Body of pancreas (tissue), 4 donors: Measurements from ENCODE around the gene COBL. TPM values are rescaled to one million over a fixed set of nuclear protein-coding genes. Genes with fewer than 3 reads are reported as not detected.

ENCODE experiments used
- ATAC-seq: fragments of 150-250 bp; one replicate; pipeline ENCODE4 v1.9.1; 2016
- DNase-seq, 4 donors: peaks; one replicate each; pipeline ENCODE4 v3.0.0-alpha.2; 2019
- H3K27ac ChIP-seq, 4 donors: fragments of 200-600 bp; sonication (generic); 1 replicate in 3 of 4; 2 replicates in 1 of 4; pipeline versions ENCODE4 v1.5.1 to v1.6.1; 2016 to 2019; ENCODE audit warnings: mild to moderate bottlenecking in 1 of 4, mixed read lengths in 1 of 4, moderate library complexity in 1 of 4
- H3K27me3 ChIP-seq, 2 donors: fragments of 200-600 bp; sonication (generic); one replicate each; pipeline ENCODE4 v1.6.0; 2016; ENCODE audit warnings: mild to moderate bottlenecking in 1 of 2
- H3K36me3 ChIP-seq, 2 donors: fragments of 200-600 bp; sonication (generic); replicated peaks in 1 of 2; 2 replicates each; pipeline ENCODE4 v1.5.1; 2016; ENCODE audit warnings: low read depth in 2 of 2; ENCODE audit not compliant: insufficient read depth in 1 of 2
- H3K4me1 ChIP-seq: fragments of 200-600 bp; sonication (generic); one replicate; pipeline ENCODE4 v1.6.0; 2016
- H3K4me3 ChIP-seq, 2 donors: fragments of 200-600 bp; sonication (generic); 1 replicate in 1 of 2; 2 replicates in 1 of 2; pipeline ENCODE4 v1.5.1; 2016 to 2019
- H3K9me3 ChIP-seq, 3 donors: fragments of 200-600 bp; sonication (generic); 1 replicate in 2 of 3; 2 replicates in 1 of 3; pipeline ENCODE4 v1.5.1; 2016
- POLR2A ChIP-seq, 3 donors: fragments of 450-650 bp; IDR thresholded peaks; one replicate each; pipeline ENCODE4 v1.6.1; 2016; ENCODE audit warnings: antibody characterized with exemption in 3 of 3, mild to moderate bottlenecking in 2 of 3
- WGBS, 2 donors: methylation state at CpG; one replicate each; pipeline ENCODE4 v1.1.5; 2017; 5-methylcytosine and 5-hydroxymethylcytosine counted together
- intact Hi-C: fragments of 100-400 bp; cut with DNase I; formaldehyde crosslinking; loops from one replicate; pipeline ENCODE4 v1.15.1; 2023
- total RNA-seq, 2 donors: library from RNA; depleted of rRNA; stranded (reverse); fragments of >200 nt; gene quantifications; one replicate each; pipeline ENCODE4 v1.1.0, GENCODE V29; 2016
- TF ChIP-seq, protein P1 (sequence below), 7 experiments: fragments of 450-650 bp in 4 of 7; fragments of 200-600 bp in 3 of 7; sonication (generic) in 3 of 7; IDR thresholded peaks; one replicate each; pipeline ENCODE4 v1.5.1; 2016 to 2019; ENCODE audit warnings: antibody characterized with exemption in 7 of 7

COBL gene
- total RNA-seq, 2 donors from 2014 or later = 22.3 to 25.4 TPM

- 89 to 93% methylated on average over 10 of the region's 10 CpGs for WGBS, 2 donors
- Histone ChIP-seq H3K27ac (no peak overlapping the region), H3K4me1 (peaks cover 5% of the 10 kb centered on the region), H3K4me3 (no peak overlapping the region), H3K27me3 (no peaks in the 10 kb centered on the region), H3K36me3 (no peaks in the 10 kb centered on the region), H3K9me3 (no peaks in the 10 kb centered on the region)
- no peak for ATAC-seq
- intact Hi-C loops = no loop called here
- DNase-seq = no peak
- TF ChIP-seq, protein P1, sequence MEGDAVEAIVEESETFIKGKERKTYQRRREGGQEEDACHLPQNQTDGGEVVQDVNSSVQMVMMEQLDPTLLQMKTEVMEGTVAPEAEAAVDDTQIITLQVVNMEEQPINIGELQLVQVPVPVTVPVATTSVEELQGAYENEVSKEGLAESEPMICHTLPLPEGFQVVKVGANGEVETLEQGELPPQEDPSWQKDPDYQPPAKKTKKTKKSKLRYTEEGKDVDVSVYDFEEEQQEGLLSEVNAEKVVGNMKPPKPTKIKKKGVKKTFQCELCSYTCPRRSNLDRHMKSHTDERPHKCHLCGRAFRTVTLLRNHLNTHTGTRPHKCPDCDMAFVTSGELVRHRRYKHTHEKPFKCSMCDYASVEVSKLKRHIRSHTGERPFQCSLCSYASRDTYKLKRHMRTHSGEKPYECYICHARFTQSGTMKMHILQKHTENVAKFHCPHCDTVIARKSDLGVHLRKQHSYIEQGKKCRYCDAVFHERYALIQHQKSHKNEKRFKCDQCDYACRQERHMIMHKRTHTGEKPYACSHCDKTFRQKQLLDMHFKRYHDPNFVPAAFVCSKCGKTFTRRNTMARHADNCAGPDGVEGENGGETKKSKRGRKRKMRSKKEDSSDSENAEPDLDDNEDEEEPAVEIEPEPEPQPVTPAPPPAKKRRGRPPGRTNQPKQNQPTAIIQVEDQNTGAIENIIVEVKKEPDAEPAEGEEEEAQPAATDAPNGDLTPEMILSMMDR (IDR thresholded peaks at IDR 0.05) = no peak
- no peak for TF ChIP-seq POLR2A (IDR thresholded peaks at IDR 0.05)
Observed at GRCh38 chr7:51243631-51244030, 73.0 kb downstream of the COBL start.

DNA sequence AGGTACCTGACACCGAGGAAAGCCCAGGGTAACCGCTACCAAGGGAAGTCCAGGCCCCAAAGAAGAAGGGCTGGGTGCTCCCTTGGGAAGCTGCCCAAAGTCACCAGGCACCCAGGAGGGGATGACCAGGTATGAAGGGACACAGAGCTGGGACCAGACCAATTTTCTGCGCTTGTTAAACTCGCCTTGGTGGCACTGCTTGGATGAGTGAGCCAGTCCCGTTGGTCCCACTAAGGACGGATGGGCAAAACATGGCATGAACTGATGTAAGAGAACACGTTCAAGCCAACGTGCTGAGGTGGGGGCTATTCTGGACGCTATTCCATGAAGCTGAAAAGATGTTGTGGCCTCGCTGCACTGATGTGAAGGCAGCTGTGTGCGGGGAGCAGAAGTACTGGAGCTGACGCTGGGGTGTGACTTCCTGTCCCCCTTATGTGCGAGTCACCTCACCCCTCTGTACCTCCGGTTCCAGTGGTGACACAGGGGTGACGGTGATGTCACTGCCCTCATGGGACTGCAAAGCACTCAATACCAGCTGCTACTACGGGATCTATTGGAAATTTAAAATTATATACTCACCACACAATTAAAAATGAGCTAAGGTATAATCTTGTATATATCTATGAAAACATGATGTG lies 73.6 kb downstream of the COBL start:
- 86 to 93% methylated on average over 16 of the region's 16 CpGs for WGBS, 2 donors
- ATAC-seq (no peak), DNase-seq (no peak)
- H3K9me3 ChIP-seq = no peaks in the 10 kb centered on the region
- H3K4me1 ChIP-seq = peaks cover 5% of the 10 kb centered on the region
- no peak for TF ChIP-seq POLR2A (IDR thresholded peaks at IDR 0.05)
- TF ChIP-seq, protein P1 (IDR thresholded peaks at IDR 0.05) = no peak
- no peak overlapping the region for H3K4me3 ChIP-seq
- H3K27ac ChIP-seq = no peak overlapping the region
- H3K36me3 ChIP-seq = no peaks in the 10 kb centered on the region
- intact Hi-C loops = no loop called here
- no peaks in the 10 kb centered on the region for H3K27me3 ChIP-seq

DNA sequence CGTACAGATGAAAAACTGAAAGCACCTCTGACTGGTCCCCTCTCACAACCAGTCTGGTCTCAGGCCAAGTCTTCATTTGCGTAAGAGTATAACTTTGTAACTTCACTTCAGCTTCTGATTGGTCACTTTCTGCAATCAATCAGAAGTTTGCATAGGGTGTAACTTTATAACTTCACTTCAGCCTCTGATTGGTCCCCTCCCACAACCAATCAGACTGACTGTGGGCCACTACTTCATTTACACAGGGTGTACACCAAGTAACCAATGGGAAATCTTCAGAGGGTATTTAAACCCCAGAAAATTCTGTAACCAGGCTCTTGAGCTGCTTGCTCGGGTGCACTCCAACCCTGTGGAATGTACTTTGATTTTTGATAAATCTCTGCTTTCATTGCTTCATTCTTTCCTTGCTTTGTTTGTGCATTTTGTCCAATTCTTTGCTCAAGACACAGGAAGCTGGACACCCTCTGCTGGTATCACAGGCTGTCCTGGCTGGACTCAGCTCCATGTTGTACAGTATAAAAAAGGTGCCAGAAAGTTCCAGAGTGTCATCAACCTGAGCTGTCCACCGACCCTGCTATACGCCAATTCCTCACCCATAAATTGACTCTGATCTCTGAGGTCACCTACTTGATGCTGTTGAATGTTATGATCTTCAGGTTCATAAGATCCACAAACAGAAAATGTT lies 74.5 kb downstream of the COBL start:
- H3K9me3 ChIP-seq = no peaks in the 10 kb centered on the region
- peaks cover 5% of the 10 kb centered on the region for H3K4me1 ChIP-seq
- TF ChIP-seq, protein P1 (IDR thresholded peaks at IDR 0.05) = no peak
- TF ChIP-seq POLR2A (IDR thresholded peaks at IDR 0.05) = no peak
- intact Hi-C loops = no loop called here
- DNase-seq (no peak), ATAC-seq (no peak)
- no peak overlapping the region for H3K27ac ChIP-seq
- H3K4me3 ChIP-seq = no peak overlapping the region
- H3K27me3 ChIP-seq = no peaks in the 10 kb centered on the region
- 84 to 93% methylated on average over 5 of the region's 5 CpGs for WGBS, 2 donors
- H3K36me3 ChIP-seq = no peaks in the 10 kb centered on the region

- intact Hi-C loops = no loop called here
Observed at GRCh38 chr7:51240868-51241267, 75.7 kb downstream of the COBL start.

More at GRCh38 chr7:51240868-51241267, 75.7 kb downstream of the COBL start:
- Histone ChIP-seq H3K27me3 (no peaks in the 10 kb centered on the region), H3K9me3 (no peaks in the 10 kb centered on the region), H3K36me3 (no peaks in the 10 kb centered on the region), H3K4me3 (no peak overlapping the region), H3K27ac (no peak overlapping the region), H3K4me1 (no peaks in the 10 kb centered on the region)
- TF ChIP-seq, protein P1 (IDR thresholded peaks at IDR 0.05) = no peak
- no peak for TF ChIP-seq POLR2A (IDR thresholded peaks at IDR 0.05)
- ATAC-seq (no peak), DNase-seq (no peak)
- WGBS, 2 donors = 64 to 66% methylated on average over 4 of the region's 4 CpGs
